ENCODE results near the gene DOK3.

DOK3 gene

GRCh38 chr5:177452688-177453638 lies 56.7 kb downstream of the DOK3 start:
- DNase-seq = peak in 26 of 51 donors; percentile 10 to 64 (median 46)
